Effector memory CD8-positive, alpha-beta T cell (primary cell): ENCODE data around the gene MICOS13.
A peak's percentile ranks its signal among the peaks of the same experiment; 100 is the strongest.

ENCODE experiments used
- ATAC-seq: fragments of 150-1000 bp; cut with Tn5 transposase; replicated peaks from 2 replicates; pipeline ENCODE4 v1.10.0; 2021; ENCODE audit warnings: mild to moderate bottlenecking, moderate library complexity
- DNase-seq, 3 experiments: peaks; one replicate each; pipeline ENCODE4 v3.0.0; 2021
- H3K27ac Mint-ChIP-seq, 2 donors: one replicate each; pipeline ENCODE4 v1.8.0; 2022; ENCODE audit warnings: mild to moderate bottlenecking in 2 of 2, mixed read lengths in 2 of 2, moderate library complexity in 2 of 2
- H3K27me3 Mint-ChIP-seq, 2 donors: one replicate each; pipeline ENCODE4 v1.8.0; 2022; ENCODE audit warnings: mixed read lengths in 2 of 2
- H3K36me3 Mint-ChIP-seq: one replicate; pipeline ENCODE4 v1.8.0; 2022; ENCODE audit warnings: mild to moderate bottlenecking, moderate library complexity, mixed read lengths; ENCODE audit not compliant: insufficient read depth
- H3K4me1 Mint-ChIP-seq, 2 donors: one replicate each; pipeline ENCODE4 v1.8.0; 2022; ENCODE audit warnings: low read depth in 2 of 2, mixed read lengths in 2 of 2
- H3K4me3 Mint-ChIP-seq, 2 donors: one replicate each; pipeline ENCODE4 v1.8.0; 2022; ENCODE audit warnings: mild to moderate bottlenecking in 2 of 2, mixed read lengths in 2 of 2, moderate library complexity in 2 of 2
- H3K9me3 Mint-ChIP-seq, 2 donors: one replicate each; pipeline ENCODE4 v1.8.0; 2022; ENCODE audit warnings: mixed read lengths in 2 of 2

Gene MICOS13

DNA sequence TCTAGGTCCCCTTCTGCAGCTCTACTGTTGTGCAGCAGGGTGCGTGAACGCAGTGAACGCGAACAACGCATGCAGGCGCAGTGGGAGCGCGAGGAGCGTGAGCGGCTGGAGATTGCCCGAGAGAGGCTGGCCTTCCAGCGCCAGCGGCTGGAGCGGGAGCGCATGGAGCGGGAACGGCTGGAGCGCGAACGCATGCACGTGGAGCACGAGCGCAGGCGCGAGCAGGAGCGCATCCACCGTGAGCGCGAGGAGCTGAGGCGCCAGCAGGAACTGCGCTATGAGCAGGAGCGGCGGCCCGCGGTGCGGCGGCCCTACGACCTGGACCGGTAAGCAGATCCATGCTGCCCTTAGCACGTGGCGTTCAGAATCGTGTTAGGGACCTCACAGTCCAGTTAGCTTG lies 18.8 kb downstream of the MICOS13 start:
- H3K27ac Mint-ChIP-seq = peak overlapping the region in 1 of 2 donors; percentile 55
- peaks cover 95% of the 10 kb centered on the region for H3K36me3 Mint-ChIP-seq
- no peaks in the 10 kb centered on the region for H3K9me3 Mint-ChIP-seq
- no peaks in the 10 kb centered on the region for H3K27me3 Mint-ChIP-seq
- no peak overlapping the region for H3K4me3 Mint-ChIP-seq
- DNase-seq (no peak), ATAC-seq (no peak)
- no peaks in the 10 kb centered on the region for H3K4me1 Mint-ChIP-seq

DNA sequence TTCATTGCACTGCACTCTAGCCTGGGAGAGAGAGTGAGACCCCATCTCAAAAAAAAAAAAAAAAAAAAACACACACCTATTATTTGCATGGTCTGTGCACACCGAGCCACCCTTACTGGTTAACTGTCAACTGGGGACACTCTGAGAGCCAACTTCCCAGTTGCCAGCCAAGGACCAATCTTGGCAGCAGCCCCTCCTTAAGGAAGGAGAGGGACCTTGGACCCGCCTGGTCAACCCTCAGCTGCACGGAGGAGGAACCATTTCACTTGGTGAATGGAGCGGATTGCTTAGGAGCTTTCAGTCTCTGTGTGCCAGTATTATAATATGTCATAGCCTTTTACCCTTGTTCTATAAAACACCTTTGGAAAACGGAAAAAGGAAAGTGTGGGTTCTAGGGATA lies 24.9 kb downstream of the MICOS13 start:
- Mint-ChIP-seq H3K27me3 (no peaks in the 10 kb centered on the region), H3K36me3 (peaks cover 96% of the 10 kb centered on the region), H3K9me3 (no peaks in the 10 kb centered on the region), H3K4me3 (no peak overlapping the region), H3K4me1 (peaks cover 0 to 2% of the 10 kb centered on the region in 2 donors), H3K27ac (peak overlapping the region in 1 of 2 donors; percentile 49)
- no peak for DNase-seq
- ATAC-seq = no peak

- Mint-ChIP-seq H3K27ac (peak overlapping the region in 1 of 2 donors; percentile 49), H3K9me3 (no peaks in the 10 kb centered on the region), H3K4me3 (no peak overlapping the region), H3K4me1 (peaks cover 0 to 3% of the 10 kb centered on the region in 2 donors), H3K36me3 (peaks cover 96% of the 10 kb centered on the region), H3K27me3 (no peaks in the 10 kb centered on the region)
- DNase-seq = no peak
- no peak for ATAC-seq
Measured at GRCh38 chr19:5654931-5655330, 25.4 kb downstream of the MICOS13 start.

DNA sequence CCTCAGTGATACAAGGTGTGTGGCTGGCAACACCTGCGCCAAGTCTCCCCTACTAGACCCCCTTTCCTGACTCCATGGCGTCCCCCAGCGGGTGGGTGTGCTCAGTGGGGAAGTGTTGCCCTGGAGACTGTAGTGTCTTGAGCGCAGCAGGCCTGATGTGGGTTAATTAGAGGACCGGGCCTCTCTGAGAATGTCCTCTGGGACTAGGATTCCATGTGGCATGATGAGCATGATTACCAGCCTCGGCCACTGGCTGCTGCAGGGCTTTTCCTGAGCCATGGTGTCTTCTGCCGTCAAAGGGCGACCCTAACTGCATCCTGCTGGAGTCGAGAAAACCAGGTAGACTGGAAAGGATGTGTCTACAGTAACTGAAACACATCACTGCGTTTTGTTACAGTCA lies 28.1 kb downstream of the MICOS13 start:
- DNase-seq (no peak), ATAC-seq (no peak)
- Mint-ChIP-seq H3K27ac (peak overlapping the region in 1 of 2 donors; percentile 62), H3K4me3 (no peak overlapping the region), H3K9me3 (no peaks in the 10 kb centered on the region), H3K36me3 (peaks cover 92% of the 10 kb centered on the region), H3K4me1 (peaks cover 0 to 3% of the 10 kb centered on the region in 2 donors), H3K27me3 (no peaks in the 10 kb centered on the region)

DNA sequence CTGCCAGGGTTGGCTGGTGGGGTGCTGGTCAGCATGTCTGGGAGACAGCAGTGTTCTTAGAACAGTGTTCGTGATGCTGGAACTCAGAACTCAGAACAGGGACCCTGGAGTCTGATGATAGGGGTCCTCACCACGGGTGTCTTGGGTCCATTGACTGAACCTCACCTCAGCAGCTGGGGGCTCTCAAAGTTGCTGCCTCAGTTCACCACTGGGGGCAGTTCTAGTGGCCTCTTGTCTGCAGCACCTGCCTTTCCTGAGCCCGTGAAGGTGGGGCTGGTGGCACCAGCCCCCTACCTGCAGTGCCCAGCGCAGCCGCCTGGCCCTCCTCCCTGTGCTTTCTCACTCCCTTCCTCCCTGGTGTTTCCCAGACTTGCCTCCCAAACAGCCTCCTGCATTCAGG lies 29.0 kb downstream of the MICOS13 start:
- Mint-ChIP-seq H3K4me3 (no peak overlapping the region), H3K36me3 (peaks cover 92% of the 10 kb centered on the region), H3K27me3 (no peaks in the 10 kb centered on the region), H3K27ac (peak overlapping the region in 1 of 2 donors; percentile 62), H3K9me3 (no peaks in the 10 kb centered on the region), H3K4me1 (peaks cover 0 to 8% of the 10 kb centered on the region in 2 donors)
- ATAC-seq = no peak
- no peak for DNase-seq

DNA sequence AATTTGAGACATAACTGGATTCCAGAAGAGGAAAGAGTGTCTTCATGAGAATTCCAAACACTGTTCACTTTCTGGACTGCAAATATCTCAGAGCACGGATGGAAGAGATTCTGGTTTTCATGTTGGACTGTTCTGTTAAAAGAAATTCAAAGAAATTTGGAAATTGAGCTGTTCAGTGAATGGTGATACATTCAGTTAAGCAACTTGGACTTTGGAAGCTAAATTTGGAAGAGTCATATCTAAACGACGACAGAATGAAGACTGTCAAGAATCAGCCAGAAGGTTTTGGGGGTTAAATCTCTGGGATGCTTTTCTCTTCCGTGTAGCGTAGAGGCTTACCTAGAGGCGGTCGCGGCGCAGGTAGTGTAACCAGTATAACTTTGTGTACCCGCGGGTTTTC lies 31.9 kb downstream of the MICOS13 start:
- DNase-seq (no peak), ATAC-seq (no peak)
- no peaks in the 10 kb centered on the region for H3K27me3 Mint-ChIP-seq
- peaks cover 93% of the 10 kb centered on the region for H3K36me3 Mint-ChIP-seq
- peak overlapping the region in 1 of 2 donors; percentile 52 for H3K27ac Mint-ChIP-seq
- H3K4me1 Mint-ChIP-seq = peaks cover 19% of the 10 kb centered on the region in 2 donors
- no peaks in the 10 kb centered on the region for H3K9me3 Mint-ChIP-seq
- no peak overlapping the region for H3K4me3 Mint-ChIP-seq

DNA sequence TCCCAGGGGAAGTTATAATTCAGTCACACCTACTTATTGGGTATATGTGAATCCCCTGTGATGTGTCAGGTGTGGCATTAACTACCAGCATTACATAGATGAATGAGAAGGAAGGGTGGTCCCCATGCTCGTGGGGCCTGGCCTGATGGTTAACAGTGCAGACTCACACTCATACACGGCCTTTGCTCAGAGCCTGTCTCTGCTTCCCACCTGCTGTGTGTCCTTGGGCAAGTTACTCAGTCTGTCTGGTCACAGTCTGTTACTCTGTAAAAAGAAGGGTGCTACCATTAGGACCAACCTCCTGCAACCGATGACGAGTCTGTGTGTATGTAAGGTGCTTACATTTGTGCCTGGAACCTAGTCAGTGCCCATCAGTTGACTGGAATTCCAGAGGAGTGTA lies 33.6 kb downstream of the MICOS13 start:
- Mint-ChIP-seq H3K9me3 (no peaks in the 10 kb centered on the region), H3K4me3 (no peak overlapping the region), H3K4me1 (peaks cover 18 to 25% of the 10 kb centered on the region in 2 donors), H3K27ac (peak overlapping the region; percentile 35 to 66), H3K36me3 (peaks cover 93% of the 10 kb centered on the region), H3K27me3 (no peaks in the 10 kb centered on the region)
- no peak for DNase-seq
- ATAC-seq = no peak

- Mint-ChIP-seq H3K9me3 (no peaks in the 10 kb centered on the region), H3K4me1 (peaks cover 23 to 30% of the 10 kb centered on the region in 2 donors), H3K27ac (peak overlapping the region; percentile 66 to 83), H3K36me3 (peaks cover 94% of the 10 kb centered on the region), H3K4me3 (no peak overlapping the region), H3K27me3 (no peaks in the 10 kb centered on the region)
- DNase-seq (no peak), ATAC-seq (no peak)
Measured at GRCh38 chr19:5645409-5645808, 34.9 kb downstream of the MICOS13 start.

GRCh38 chr19:5644037-5644436 lies 36.3 kb downstream of the MICOS13 start:
- ATAC-seq (no peak), DNase-seq (no peak)
- Mint-ChIP-seq H3K27me3 (no peaks in the 10 kb centered on the region), H3K36me3 (peaks cover 93% of the 10 kb centered on the region), H3K4me3 (no peak overlapping the region), H3K27ac (peak overlapping the region in 1 of 2 donors; percentile 83), H3K4me1 (peaks cover 23 to 34% of the 10 kb centered on the region in 2 donors), H3K9me3 (no peaks in the 10 kb centered on the region)

GRCh38 chr19:5643060-5643459 lies 37.3 kb downstream of the MICOS13 start:
- Mint-ChIP-seq H3K4me3 (no peak overlapping the region), H3K36me3 (peaks cover 90% of the 10 kb centered on the region), H3K27me3 (no peaks in the 10 kb centered on the region), H3K27ac (peak overlapping the region in 1 of 2 donors; percentile 83), H3K9me3 (no peaks in the 10 kb centered on the region), H3K4me1 (peaks cover 23 to 38% of the 10 kb centered on the region in 2 donors)
- ATAC-seq = no peak
- no peak for DNase-seq

DNA sequence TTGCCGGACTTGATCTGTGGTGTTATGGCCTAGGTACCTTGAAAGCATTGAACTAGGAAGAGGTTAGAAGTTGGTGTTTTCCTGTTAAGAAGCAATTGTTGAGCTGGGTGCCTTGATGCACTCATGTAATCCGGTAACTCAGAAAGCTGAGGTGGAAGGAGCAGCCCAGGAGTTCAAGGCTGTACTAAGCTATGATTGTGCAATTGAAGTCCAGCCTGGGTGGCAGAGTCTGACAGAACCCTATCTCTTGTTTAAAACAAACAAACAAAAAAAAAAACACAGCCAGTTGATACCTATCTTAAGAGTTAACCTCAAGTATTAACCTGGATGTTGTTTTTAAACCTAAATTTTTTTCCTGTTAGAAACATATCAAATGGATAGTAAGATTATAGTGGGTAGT lies 38.1 kb downstream of the MICOS13 start:
- ATAC-seq (no peak), DNase-seq (no peak)
- Mint-ChIP-seq H3K27me3 (no peaks in the 10 kb centered on the region), H3K9me3 (no peaks in the 10 kb centered on the region), H3K4me1 (peaks cover 26 to 44% of the 10 kb centered on the region in 2 donors), H3K27ac (peak overlapping the region in 1 of 2 donors; percentile 1), H3K36me3 (peaks cover 85% of the 10 kb centered on the region), H3K4me3 (no peak overlapping the region)

- Mint-ChIP-seq H3K9me3 (no peaks in the 10 kb centered on the region), H3K4me3 (no peak overlapping the region), H3K4me1 (peaks cover 21 to 44% of the 10 kb centered on the region in 2 donors), H3K27ac (peak overlapping the region in 1 of 2 donors; percentile 62), H3K36me3 (peaks cover 76% of the 10 kb centered on the region), H3K27me3 (no peaks in the 10 kb centered on the region)
- DNase-seq = no peak
- ATAC-seq = no peak
Measured at GRCh38 chr19:5641171-5641570, 39.1 kb downstream of the MICOS13 start.

- H3K36me3 Mint-ChIP-seq = peaks cover 58% of the 10 kb centered on the region
- peak overlapping the region in 1 of 2 donors; percentile 44 for H3K27ac Mint-ChIP-seq
- H3K27me3 Mint-ChIP-seq = no peaks in the 10 kb centered on the region
- no peak for DNase-seq
- peaks cover 23 to 43% of the 10 kb centered on the region in 2 donors for H3K4me1 Mint-ChIP-seq
- no peaks in the 10 kb centered on the region for H3K9me3 Mint-ChIP-seq
- H3K4me3 Mint-ChIP-seq = no peak overlapping the region
- ATAC-seq = no peak
Measured at GRCh38 chr19:5637971-5638370, 42.3 kb downstream of the MICOS13 start.

DNA sequence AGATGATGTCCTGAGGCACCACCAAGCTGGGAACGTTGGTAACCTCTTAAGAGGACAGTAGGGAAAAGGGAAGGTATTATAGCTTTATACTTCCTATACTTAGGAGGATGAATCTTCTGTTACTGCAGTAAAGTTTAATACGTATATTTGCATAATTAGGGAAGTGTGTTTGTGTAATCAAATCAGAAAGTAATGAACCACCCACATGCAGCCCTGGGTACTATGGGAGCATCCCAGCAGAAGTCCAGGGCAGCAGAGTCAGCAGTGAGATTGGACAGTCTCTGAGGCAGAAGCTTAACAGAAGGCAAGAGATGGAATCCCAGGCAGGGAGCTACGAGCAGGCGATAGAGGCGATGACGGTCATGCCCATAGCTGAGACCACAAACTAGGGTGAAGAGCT lies 44.9 kb downstream of the MICOS13 start:
- H3K9me3 Mint-ChIP-seq = no peaks in the 10 kb centered on the region
- H3K27me3 Mint-ChIP-seq = no peaks in the 10 kb centered on the region
- peaks cover 33 to 57% of the 10 kb centered on the region in 2 donors for H3K4me1 Mint-ChIP-seq
- ATAC-seq (no peak), DNase-seq (no peak)
- peaks cover 45% of the 10 kb centered on the region for H3K36me3 Mint-ChIP-seq
- no peak overlapping the region for H3K4me3 Mint-ChIP-seq
- peak overlapping the region in 1 of 2 donors; percentile 75 for H3K27ac Mint-ChIP-seq

DNA sequence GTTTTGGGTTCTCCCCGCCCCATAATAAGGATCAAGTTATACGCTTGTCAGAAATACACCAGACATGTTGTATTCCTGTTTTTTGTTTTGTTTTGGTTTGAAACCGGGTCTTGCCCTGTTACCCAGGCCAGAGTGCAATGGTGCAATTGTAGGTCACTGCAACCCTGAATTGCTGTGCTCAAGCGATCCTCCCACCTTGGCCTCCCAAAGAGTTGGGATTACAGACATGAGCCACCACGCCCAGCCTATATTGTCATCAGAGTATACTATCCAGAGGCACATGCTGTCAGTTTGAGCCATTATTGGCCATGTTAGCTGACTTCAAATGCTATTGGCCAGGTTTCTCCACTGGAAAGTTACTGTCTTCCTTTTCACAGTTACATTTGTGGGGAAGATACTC lies 47.7 kb downstream of the MICOS13 start:
- no peak for DNase-seq
- H3K4me1 Mint-ChIP-seq = peaks cover 41 to 64% of the 10 kb centered on the region in 2 donors
- peaks cover 52% of the 10 kb centered on the region for H3K36me3 Mint-ChIP-seq
- no peak overlapping the region for H3K27ac Mint-ChIP-seq
- H3K27me3 Mint-ChIP-seq = no peaks in the 10 kb centered on the region
- no peaks in the 10 kb centered on the region for H3K9me3 Mint-ChIP-seq
- H3K4me3 Mint-ChIP-seq = peak overlapping the region in 1 of 2 donors; percentile 10
- no peak for ATAC-seq
